K562 (cell line): Measurements from ENCODE around the gene MAPRE2. TPM values are rescaled to one million over a fixed set of nuclear protein-coding genes. Genes with fewer than 3 reads are reported as not detected.

Experiments used
- ATAC-seq: fragments of 200-7000 bp; cut with Tn5 transposase; 3 replicates; pipeline ENCODE4 v1.9.1; 2020; ENCODE audit warnings: moderate library complexity
- BruUV-seq: library from RNA; stranded (reverse); fragments of 400-500 nt; replicated peaks from 2 replicates; lab custom pipeline; 2021; lab: Mats Ljungman, UMichigan
- CTCF ChIA-PET: fragments of 300-600 bp; formaldehyde crosslinking; extraction: SDS; loops from one replicate; lab custom pipeline; 2021; ENCODE audit warnings: low intra/inter-chr PET ratio; lab: Yijun Ruan, JAX
- POLR2A ChIA-PET: fragments of 300-600, 350-650 bp; sonication (Branson Sonifier 250); formaldehyde crosslinking; extraction: SDS; loops from one replicate; lab custom pipeline; 2021; ENCODE audit warnings: antibody characterized with exemption, inconsistent platforms; lab: Yijun Ruan, JAX
- DNase-seq, 4 experiments: peaks; one replicate each; pipeline versions ENCODE4 v3.0.0 to v3.0.0-alpha.2; 2011 to 2018; ENCODE audit warnings: low spot score in 3 of 4, mixed read lengths in 3 of 4; ENCODE audit errors: extremely low read depth in 1 of 4
- FAIRE-seq: peaks from 2 replicates; lab custom pipeline; 2011; peaks lifted over from hg19 to GRCh38; lab: Jason Lieb, UNC
- H2AFZ ChIP-seq: 2 replicates; pipeline ENCODE4 v1.6.0; 2011; ENCODE audit warnings: low read depth, low read length, control low read depth, inconsistent platforms
- H3K27ac ChIP-seq: fragments of 200-600 bp; 3 replicates; pipeline ENCODE4 v1.8.0; 2011; ENCODE audit warnings: low read depth, mild to moderate bottlenecking, control low read depth, inconsistent platforms, low read length, moderate library complexity, mixed read lengths; ENCODE audit errors: extremely low read depth
- H3K27me3 ChIP-seq, 2 experiments: fragments of 300-600 bp in 1 of 2; 2 replicates in 1 of 2; 3 replicates in 1 of 2; pipeline versions ENCODE4 v1.6.0 to v1.8.0; 2011; ENCODE audit warnings: inconsistent platforms in 2 of 2, low read length in 2 of 2, mild to moderate bottlenecking in 1 of 2, mixed read lengths in 1 of 2, moderate library complexity in 1 of 2; ENCODE audit not compliant: control insufficient read depth in 2 of 2, insufficient read depth in 2 of 2
- H3K36me3 ChIP-seq: fragments of 300-600 bp; 3 replicates; pipeline ENCODE4 v1.8.0; 2011; ENCODE audit warnings: mild to moderate bottlenecking, low read length, inconsistent platforms; ENCODE audit not compliant: control insufficient read depth, insufficient read depth
- H3K4me1 ChIP-seq, 2 experiments: fragments of 200-600 bp in 1 of 2; replicated peaks in 1 of 2; 2 replicates in 1 of 2; 3 replicates in 1 of 2; pipeline versions ENCODE4 v1.5.1 to v1.8.0; 2011; ENCODE audit warnings: inconsistent platforms in 2 of 2, low read length in 2 of 2, mild to moderate bottlenecking in 1 of 2, mixed read lengths in 1 of 2, moderate library complexity in 1 of 2; ENCODE audit not compliant: control insufficient read depth in 2 of 2, insufficient read depth in 2 of 2
- H3K4me2 ChIP-seq: 2 replicates; pipeline ENCODE4 v1.6.1; 2011; ENCODE audit warnings: low read length, control low read depth, inconsistent platforms, mixed read lengths; ENCODE audit not compliant: insufficient read depth
- H3K4me3 ChIP-seq: fragments of 200-600 bp; sonication (generic), shearing (Covaris generic); 2 replicates; pipeline ENCODE4 v1.5.1; 2016; ENCODE audit warnings: control low read depth, inconsistent platforms
- H3K79me2 ChIP-seq: fragments of 200-600 bp; 3 replicates; pipeline ENCODE4 v1.8.0; 2011; ENCODE audit warnings: low read length, inconsistent platforms; ENCODE audit not compliant: control insufficient read depth, insufficient read depth
- H3K9ac ChIP-seq, 2 experiments: 2 replicates each; pipeline versions ENCODE4 v1.6.0 to v1.6.1; 2011; ENCODE audit warnings: low read depth in 2 of 2, low read length in 2 of 2, control low read depth in 1 of 2, inconsistent platforms in 1 of 2, mild to moderate bottlenecking in 1 of 2, mixed read lengths in 1 of 2; ENCODE audit not compliant: insufficient read depth in 1 of 2
- H3K9me1 ChIP-seq: one replicate; pipeline ENCODE4 v1.6.0; 2011; ENCODE audit warnings: inconsistent platforms, mild to moderate bottlenecking, low read length, moderate library complexity; ENCODE audit not compliant: control insufficient read depth, insufficient read depth
- H3K9me3 ChIP-seq: replicated peaks from 2 replicates; pipeline ENCODE4 v1.5.1; 2011; ENCODE audit warnings: low read depth, low read length, inconsistent platforms; ENCODE audit not compliant: control insufficient read depth, insufficient read depth
- H4K20me1 ChIP-seq: replicated peaks from 2 replicates; pipeline ENCODE4 v1.6.1; 2011; ENCODE audit warnings: low read length, inconsistent platforms, mixed read lengths; ENCODE audit not compliant: control insufficient read depth, insufficient read depth
- CBFA2T3 ChIP-seq: fragments of 450-650 bp; IDR thresholded peaks from 2 replicates; pipeline ENCODE4 v1.6.1; 2017
- CEBPG ChIP-seq, 3 experiments: fragments of 200-800 bp in 1 of 3; sonication (Bioruptor generic) in 1 of 3; sonication (generic) in 1 of 3; formaldehyde crosslinking in 1 of 3; IDR thresholded peaks in 2 of 3; conservative IDR thresholded peaks in 1 of 3; 2 replicates each; pipeline versions ENCODE4 v1.6.1 to v1.8.0; 2016 to 2022; ENCODE audit warnings: missing compliant biosample characterization in 2 of 3, missing genetic modification characterization in 2 of 3, mild to moderate bottlenecking in 1 of 3, missing genetic modification reagents in 1 of 3
- CTBP1 ChIP-seq: fragments of 450-650 bp; IDR thresholded peaks from 2 replicates; pipeline ENCODE4 v1.6.1; 2016; ENCODE audit warnings: borderline replicate concordance
- NR2C2 ChIP-seq, 2 experiments: fragments of 200-800 bp in 1 of 2; sonication (Bioruptor generic) in 1 of 2; sonication (generic) in 1 of 2; formaldehyde crosslinking in 1 of 2; IDR thresholded peaks; 2 replicates each; pipeline versions ENCODE4 v1.6.1 to v1.8.0; 2016 to 2022; ENCODE audit warnings: mild to moderate bottlenecking in 1 of 2, missing compliant biosample characterization in 1 of 2, missing genetic modification characterization in 1 of 2, missing genetic modification reagents in 1 of 2
- PHF8 ChIP-seq: fragments of 200-600 bp; sonication (generic); IDR thresholded peaks from 2 replicates; pipeline ENCODE4 v1.6.1; 2012; ENCODE audit warnings: mixed run types, mild to moderate bottlenecking, inconsistent platforms, low read length, moderate library complexity, borderline replicate concordance
- RBBP5 ChIP-seq: fragments of 200-600 bp; sonication (generic); IDR thresholded peaks from 2 replicates; pipeline ENCODE4 v1.6.1; 2012; ENCODE audit warnings: borderline replicate concordance, mild to moderate bottlenecking, low read length, control low read depth, inconsistent platforms; ENCODE audit not compliant: insufficient read depth, poor library complexity, severe bottlenecking
- RBFOX2 ChIP-seq: fragments of 200-400 bp; formaldehyde crosslinking; IDR thresholded peaks from 2 replicates; pipeline ENCODE4 v1.6.1; 2017; ENCODE audit warnings: low read depth, mild to moderate bottlenecking, low read length, moderate library complexity
- USF2 ChIP-seq: sonication (generic); formaldehyde crosslinking; IDR thresholded peaks from 2 replicates; pipeline ENCODE4 v1.5.0; 2020; ENCODE audit warnings: missing genetic modification reagents
- ZBTB11 ChIP-seq, 3 experiments: fragments of 200-800 bp in 1 of 3; fragments of 250-450 bp in 1 of 3; fragments of 450-650 bp in 1 of 3; sonication (Bioruptor Pico) in 1 of 3; sonication (Bioruptor generic) in 1 of 3; formaldehyde crosslinking in 1 of 3; IDR thresholded peaks; 2 replicates each; pipeline versions ENCODE4 v1.6.1 to v1.8.0; 2016 to 2022; ENCODE audit warnings: mild to moderate bottlenecking in 2 of 3, missing genetic modification characterization in 2 of 3, missing compliant biosample characterization in 1 of 3, moderate library complexity in 1 of 3
- WGBS: fragments of 100-300 bp; shearing (Covaris generic); methylation state at CpG from one replicate; pipeline ENCODE4 v1.1.6; 2016; ENCODE audit warnings: low coverage, mixed read lengths; ENCODE audit not compliant: insufficient coverage; ENCODE audit errors: missing lambda C conversion rate; 5-methylcytosine and 5-hydroxymethylcytosine counted together
- in situ Hi-C: fragments of 300-500 bp; cut with MboI; formaldehyde crosslinking; loops from 4 replicates; pipeline ENCODE4 v1.15.0; 2018; ENCODE audit warnings: inconsistent platforms, mixed read lengths
- intact Hi-C: fragments of 100-400 bp; cut with micrococcal nuclease; formaldehyde crosslinking; loops from 2 replicates; pipeline ENCODE4 v1.14.2; 2022
- polyA plus RNA-seq, 8 experiments: library from polyadenylated mRNA; depleted of rRNA in 4 of 8; stranded (reverse) in 5 of 8; unstranded in 3 of 8; fragments of >200 nt; fragmentation: Nextera tagmentation in 2 of 8; fragmentation: Illumina TruSeq in 1 of 8; extraction: Ambion mirVana in 2 of 8; extraction: Trizol in 1 of 8; gene quantifications; 2 replicates each; pipeline versions ENCODE4 v1.2.1 to v1.2.3, GENCODE V29; 2011 to 2014; ENCODE audit warnings: inconsistent platforms in 1 of 8, missing spikeins in 1 of 8
- total RNA-seq, 7 experiments: library from RNA; depleted of rRNA in 6 of 7; stranded (reverse); fragments of >200 nt in 6 of 7; fragmentation: Illumina TruSeq in 2 of 7; extraction: Trizol in 2 of 7; gene quantifications; 2 replicates each; pipeline versions ENCODE4 v1.2.1 to v1.2.3, GENCODE V29; 2011 to 2021; ENCODE audit warnings: low replicate concordance in 1 of 7

MAPRE2 gene
- total and polyA plus RNA-seq, 9 of the 15 experiments (the other 6 are each of a cell fraction or from before 2014, with no cell fraction given): 32.3 to 70.7 (median 40.7) TPM

GRCh38 chr18:35050705-35051195 lies 9.5 kb downstream of the MAPRE2 start:
- H4K20me1 ChIP-seq: no peaks in the 10 kb centered on the region
- no peak overlapping the region for H3K4me3 ChIP-seq
- H3K27ac ChIP-seq: peak overlapping the region; percentile 52; the same call in 2 of the 3 replicates
- H3K9ac ChIP-seq: peak overlapping the region in 1 of 2 experiments; percentile 25; a peak in 1 of 4 replicates
- in situ Hi-C loops: no loop called here
- peaks cover 87% of the 10 kb centered on the region for H3K79me2 ChIP-seq
- ATAC-seq (peak; percentile 59), DNase-seq (peak in 1 of 4 experiments; percentile 42), FAIRE-seq (no peak)
- intact Hi-C loops: no loop called here
- no peaks in the 10 kb centered on the region for H3K9me1 ChIP-seq
- H2AFZ ChIP-seq: peak overlapping the region; percentile 67
- H3K9me3 ChIP-seq: peaks cover 5% of the 10 kb centered on the region; the same call in 1 of the 2 replicates
- H3K4me1 ChIP-seq: peaks cover 15 to 49% of the 10 kb centered on the region in 2 experiments
- H3K36me3 ChIP-seq: peaks cover 4% of the 10 kb centered on the region; the same call in 1 of the 3 replicates
- peak overlapping the region; percentile 51 for H3K4me2 ChIP-seq
- no TSS peak for BruUV-seq
- 32% methylated on average over 2 of the region's 2 CpGs for whole genome bisulfite sequencing
- H3K27me3 ChIP-seq: no peaks in the 10 kb centered on the region
- POLR2A ChIA-PET: interaction anchor here (1.0 to 2.4 kb wide), 5 partner anchors 9 to 31 kb away, joined by 3 to 21 read pairs (median 5); partner anchors contain the start of gene MAPRE2
- CTCF ChIA-PET: no interaction called here
- TF ChIP-seq RBBP5: peak; percentile 32
- TF ChIP-seq CEBPG (CRISPR knock-in tag; IDR thresholded peaks at IDR 0.05): peak; percentile 43; the same call in 1 of the 2 replicates
- TF ChIP-seq CEBPG (tag; conservative IDR thresholded peaks at IDR 0.05 in 1 of 2, IDR thresholded peaks at IDR 0.05 in 1 of 2): peak; percentile 47 to 52
- TF ChIP-seq USF2 (CRISPR knock-in tag): peak; percentile 43
- TF ChIP-seq PHF8: no peak
- TF ChIP-seq NR2C2 (CRISPR knock-in tag; IDR thresholded peaks at IDR 0.05): no peak
- TF ChIP-seq NR2C2 (tag; IDR thresholded peaks at IDR 0.05): 0 out of 2 replicates have a peak, but pooled peaks have one; percentile 23
- no peak for TF ChIP-seq RBFOX2
- 0 out of 2 replicates have a peak, but pooled peaks have one; percentile 20 for TF ChIP-seq CBFA2T3
- peak; percentile 19; the same call in 1 of the 2 replicates for TF ChIP-seq CTBP1
- no peak for TF ChIP-seq ZBTB11 (CRISPR knock-in tag; IDR thresholded peaks at IDR 0.05)
